A549 (cell line): Measurements from ENCODE around the gene H2BK1. TPM values are rescaled to one million over a fixed set of nuclear protein-coding genes. Genes with fewer than 3 reads are reported as not detected.

Experiments
- ATAC-seq, 2 experiments: fragments of 200-7000 bp in 1 of 2; fragments of >200 bp in 1 of 2; cut with Nextera tagmentation in 1 of 2; cut with Tn5 transposase in 1 of 2; 3 replicates each; pipeline versions ENCODE4 v1.8.0 to v1.9.1; 2018 to 2020; ENCODE audit warnings: mild to moderate bottlenecking in 1 of 2, moderate library complexity in 1 of 2
- CTCF ChIA-PET: fragments of 300-600 bp; sonication (Branson Sonifier 250); formaldehyde crosslinking; extraction: SDS; loops from one replicate; lab custom pipeline; 2021; ENCODE audit warnings: antibody characterized with exemption, inconsistent platforms; lab: Yijun Ruan, JAX
- POLR2A ChIA-PET: fragments of 350-600 bp; formaldehyde crosslinking; extraction: SDS; loops from one replicate; lab custom pipeline; 2021; ENCODE audit warnings: antibody characterized with exemption, inconsistent platforms; lab: Yijun Ruan, JAX
- DNase-seq, 2 experiments: peaks; one replicate each; pipeline versions ENCODE4 v3.0.0 to v3.0.0-alpha.2; 2011 to 2016; ENCODE audit warnings: low read depth in 1 of 2, low spot score in 1 of 2
- FAIRE-seq: peaks from 2 replicates; lab custom pipeline; 2011; peaks lifted over from hg19 to GRCh38; lab: Jason Lieb, UNC
- H3K27ac ChIP-seq, 2 experiments: fragments of >200 bp; sonication (Bioruptor Twin); formaldehyde crosslinking; 3 replicates each; pipeline ENCODE4 v1.5.1; 2016 to 2017
- H3K4me1 ChIP-seq: fragments of >200 bp; sonication (Bioruptor Twin); formaldehyde crosslinking; 3 replicates; pipeline ENCODE4 v1.6.1; 2016
- H3K4me2 ChIP-seq: fragments of >200 bp; sonication (Bioruptor Twin); formaldehyde crosslinking; 3 replicates; pipeline ENCODE4 v1.6.1; 2016
- H3K4me3 ChIP-seq: fragments of >200 bp; sonication (Bioruptor Twin); formaldehyde crosslinking; 3 replicates; pipeline ENCODE4 v1.5.1; 2016
- H3K9me3 ChIP-seq: fragments of >200 bp; sonication (Bioruptor Twin); formaldehyde crosslinking; 3 replicates; pipeline ENCODE4 v1.6.1; 2016
- BCL3 ChIP-seq: fragments of >200 bp; sonication (Bioruptor Twin); formaldehyde crosslinking; IDR thresholded peaks from 3 replicates; pipeline ENCODE4 v1.6.1; 2016
- BHLHE40 ChIP-seq: IDR thresholded peaks from 2 replicates; pipeline ENCODE4 v1.6.1; 2012; ENCODE audit warnings: low read depth, low read length, inconsistent platforms
- CBX8 ChIP-seq: fragments of 200-600 bp; sonication (generic); IDR thresholded peaks from 2 replicates; pipeline ENCODE4 v1.6.1; 2016
- CHD2 ChIP-seq: fragments of 150-350 bp; IDR thresholded peaks from 2 replicates; pipeline ENCODE4 v1.6.1; 2014; ENCODE audit warnings: low read length; ENCODE audit not compliant: partially characterized antibody
- EHF ChIP-seq: fragments of 250-450 bp; sonication (Bioruptor Pico); IDR thresholded peaks from 2 replicates; pipeline ENCODE4 v1.5.0; 2020; ENCODE audit warnings: mild to moderate bottlenecking
- ESRRA ChIP-seq: fragments of 150-350 bp; IDR thresholded peaks from 2 replicates; pipeline ENCODE4 v1.6.1; 2014; ENCODE audit warnings: mild to moderate bottlenecking, low read length, borderline replicate concordance
- FOSB ChIP-seq: fragments of 250-450 bp; sonication (Bioruptor Pico); IDR thresholded peaks from 2 replicates; pipeline ENCODE4 v1.5.0; 2020; ENCODE audit warnings: mild to moderate bottlenecking, moderate library complexity
- HMGXB4 ChIP-seq: fragments of 250-450 bp; sonication (Bioruptor Pico); IDR thresholded peaks from 2 replicates; pipeline ENCODE4 v1.5.0; 2021; ENCODE audit warnings: mild to moderate bottlenecking, moderate library complexity, borderline replicate concordance
- HOXA7 ChIP-seq: fragments of 250-450 bp; sonication (Bioruptor Pico); IDR thresholded peaks from 2 replicates; pipeline ENCODE4 v1.5.0; 2020; ENCODE audit warnings: mild to moderate bottlenecking, moderate library complexity
- HOXB13 ChIP-seq: fragments of 250-450 bp; sonication (Bioruptor Pico); IDR thresholded peaks from 2 replicates; pipeline ENCODE4 v1.5.0; 2020; ENCODE audit warnings: low read depth, mild to moderate bottlenecking, moderate library complexity
- JUN ChIP-seq, 2 experiments: fragments of >200 bp; sonication (Bioruptor Twin); formaldehyde crosslinking; IDR thresholded peaks; 2 replicates in 1 of 2; 3 replicates in 1 of 2; pipeline ENCODE4 v1.6.1; 2016 to 2017
- JUNB ChIP-seq: fragments of >200 bp; sonication (Bioruptor Twin); formaldehyde crosslinking; IDR thresholded peaks from 2 replicates; pipeline ENCODE4 v1.6.1; 2016
- KDM1A ChIP-seq: fragments of 200-600 bp; sonication (generic); IDR thresholded peaks from 2 replicates; pipeline ENCODE4 v1.6.1; 2016; ENCODE audit warnings: low read depth, mild to moderate bottlenecking
- MAX ChIP-seq: IDR thresholded peaks from 2 replicates; pipeline ENCODE4 v1.6.1; 2012
- MYC ChIP-seq: IDR thresholded peaks from 2 replicates; pipeline ENCODE4 v1.6.1; 2012; ENCODE audit warnings: mild to moderate bottlenecking, inconsistent platforms, low read length, improper control_type of control experiment, borderline replicate concordance
- NPAS2 ChIP-seq: fragments of 250-450 bp; sonication (Bioruptor Pico); IDR thresholded peaks from 2 replicates; pipeline ENCODE4 v1.8.0; 2022; ENCODE audit warnings: mild to moderate bottlenecking, moderate library complexity, borderline replicate concordance
- PHF8 ChIP-seq: fragments of 200-600 bp; sonication (generic); IDR thresholded peaks from 2 replicates; pipeline ENCODE4 v1.6.1; 2016; ENCODE audit warnings: low read depth, mild to moderate bottlenecking, antibody characterized with exemption, moderate library complexity, borderline replicate concordance
- RARB ChIP-seq: fragments of 250-450 bp; sonication (Bioruptor Pico); IDR thresholded peaks from 2 replicates; pipeline ENCODE4 v1.8.0; 2021; ENCODE audit warnings: mild to moderate bottlenecking, moderate library complexity
- RCOR1 ChIP-seq: fragments of 150-350 bp; IDR thresholded peaks from 2 replicates; pipeline ENCODE4 v1.6.1; 2014; ENCODE audit warnings: antibody characterized with exemption, low read length, low read depth
- RFX5 ChIP-seq: fragments of 450-650 bp; IDR thresholded peaks from 2 replicates; pipeline ENCODE4 v1.7.1; 2014; ENCODE audit warnings: antibody characterized with exemption, mild to moderate bottlenecking, moderate library complexity
- SMC3 ChIP-seq: fragments of >200 bp; sonication (Bioruptor Twin); formaldehyde crosslinking; IDR thresholded peaks from 3 replicates; pipeline ENCODE4 v1.6.1; 2018; ENCODE audit warnings: inconsistent platforms
- TP53 ChIP-seq: fragments of 250-450 bp; sonication (Bioruptor Pico); IDR thresholded peaks from 2 replicates; pipeline ENCODE4 v1.5.0; 2021; ENCODE audit warnings: mild to moderate bottlenecking, moderate library complexity
- ZC3H11A ChIP-seq: fragments of 450-650 bp; IDR thresholded peaks from 2 replicates; pipeline ENCODE4 v1.6.1; 2014; ENCODE audit warnings: antibody characterized with exemption, mild to moderate bottlenecking
- ZFP36 ChIP-seq: fragments of 450-650 bp; IDR thresholded peaks from 2 replicates; pipeline ENCODE4 v1.6.1; 2014; ENCODE audit warnings: borderline replicate concordance; ENCODE audit not compliant: partially characterized antibody
- ZNF302 ChIP-seq: fragments of 250-450 bp; sonication (Bioruptor Pico); IDR thresholded peaks from 2 replicates; pipeline ENCODE4 v1.9.0; 2021; ENCODE audit warnings: inconsistent platforms, mild to moderate bottlenecking, moderate library complexity
- ZSCAN20 ChIP-seq: fragments of 250-450 bp; sonication (Bioruptor Pico); IDR thresholded peaks from 2 replicates; pipeline ENCODE4 v1.8.0; 2022; ENCODE audit warnings: mild to moderate bottlenecking, moderate library complexity
- WGBS: methylation state at CpG from one replicate; pipeline ENCODE4 v1.1.6; 2017; ENCODE audit errors: missing lambda C conversion rate; 5-methylcytosine and 5-hydroxymethylcytosine counted together
- polyA plus RNA-seq, 4 experiments: library from polyadenylated mRNA; depleted of rRNA in 3 of 4; stranded (reverse); fragments of >200 nt; fragmentation: RNase III in 1 of 4; extraction: RNeasy Plus Mini Kit Qiagen cat#74134 plus additional on column Dnase treatment in 1 of 4; gene quantifications; 2 replicates in 3 of 4; 3 replicates in 1 of 4; pipeline ENCODE4 v1.2.3, GENCODE V29; 2011 to 2017
- TF ChIP-seq, protein P1 (sequence below): IDR thresholded peaks from 2 replicates; pipeline ENCODE4 v1.6.1; 2012; ENCODE audit warnings: low read depth, borderline replicate concordance
- TF ChIP-seq, protein P2 (sequence below): fragments of 250-450 bp; sonication (Bioruptor Pico); IDR thresholded peaks from 2 replicates; pipeline ENCODE4 v1.5.0; 2020; ENCODE audit warnings: low read depth, mild to moderate bottlenecking, moderate library complexity
- TF ChIP-seq, protein P3 (sequence below): fragments of >200 bp; sonication (Bioruptor Twin); formaldehyde crosslinking; IDR thresholded peaks from 3 replicates; pipeline ENCODE4 v1.5.1; 2016
- TF ChIP-seq, protein P4 (sequence below): fragments of 150-350 bp; IDR thresholded peaks from 2 replicates; pipeline ENCODE4 v1.6.1; 2014; ENCODE audit warnings: low read depth, mild to moderate bottlenecking, low read length

H2BK1 gene
- polyA plus RNA-seq, 2 of the 4 experiments (the other 2 are of a cell fraction): not detected

DNA sequence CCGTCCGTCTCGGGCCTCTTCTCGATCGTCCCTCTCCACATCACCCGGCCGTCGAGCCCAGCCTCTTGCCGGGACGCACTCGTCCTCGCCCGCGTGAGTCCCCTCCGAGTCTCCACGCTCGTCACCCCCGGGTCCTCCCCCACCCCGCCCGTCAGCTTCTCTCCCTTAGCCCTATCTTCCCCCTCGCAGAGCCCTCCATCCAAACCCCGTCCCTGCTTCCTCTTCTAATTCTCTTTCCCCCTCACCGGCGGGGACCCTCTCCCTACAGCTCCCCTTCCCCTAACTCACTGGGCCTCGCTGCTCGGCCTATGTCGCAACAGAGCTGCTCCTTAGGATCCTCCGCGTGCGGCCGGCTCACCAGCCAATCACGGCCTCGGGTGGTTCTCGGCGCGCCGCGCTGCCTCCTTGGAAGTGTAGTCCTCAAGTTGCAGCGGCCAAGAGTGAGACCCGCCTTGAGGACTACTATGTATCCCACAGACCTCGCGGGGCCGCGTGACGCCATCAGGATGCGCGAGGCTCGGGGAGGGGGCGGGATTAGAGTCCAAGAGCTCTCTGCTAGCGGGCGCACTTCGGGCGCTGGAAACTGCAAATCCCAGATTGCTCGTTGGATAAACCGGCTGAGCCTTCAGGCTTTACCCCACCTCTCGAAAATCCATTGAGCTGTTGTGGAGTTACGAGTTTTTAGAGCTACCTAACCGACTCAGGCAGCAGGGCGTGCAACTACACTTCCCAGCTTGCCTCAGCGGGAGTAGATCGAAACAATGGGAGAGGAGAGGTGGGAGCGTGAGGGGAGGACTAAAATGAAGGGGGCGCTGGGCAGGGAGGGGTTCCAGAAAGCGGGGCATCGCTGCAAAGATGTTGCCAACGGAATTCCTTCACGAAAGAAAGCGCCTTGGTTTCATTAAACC is 16.8 kb upstream of the H2BK1 start, which contains the start of gene ABCF2:
ABCF2 (minus strand) TSS at position 331 of the 908 bp plus-strand sequence. CDS start 747 bp downstream, outside the sequence.
- FAIRE-seq: no peak
- Histone ChIP-seq H3K9me3 (no peaks in the 10 kb centered on the region), H3K4me2 (peak within 1 kb of the TSS; percentile 98), H3K4me3 (peak within 1 kb of the TSS; percentile 93), H3K27ac (peak within 1 kb of the TSS; percentile 85 to 88), H3K4me1 (peaks cover 25% of the 10 kb centered on the region)
- WGBS: 3% methylated on average over 53 of the region's 68 CpGs
- ChIA-PET POLR2A (interaction anchor here (0.7 to 1.6 kb wide), 11 partner anchors 9 to 199 kb away, joined by 3 to 8 read pairs (median 5); partner anchors contain the start of genes ABCB8 and NUB1), CTCF (interaction anchor here (0.6 to 3.5 kb wide), 8 partner anchors 9 to 83 kb away, joined by 3 to 20 read pairs (median 5); partner anchors contain the start of gene GBX1)
- ATAC-seq: peak; percentile 99 to 100
- DNase-seq: peak; percentile 99
- TF ChIP-seq, protein P1, sequence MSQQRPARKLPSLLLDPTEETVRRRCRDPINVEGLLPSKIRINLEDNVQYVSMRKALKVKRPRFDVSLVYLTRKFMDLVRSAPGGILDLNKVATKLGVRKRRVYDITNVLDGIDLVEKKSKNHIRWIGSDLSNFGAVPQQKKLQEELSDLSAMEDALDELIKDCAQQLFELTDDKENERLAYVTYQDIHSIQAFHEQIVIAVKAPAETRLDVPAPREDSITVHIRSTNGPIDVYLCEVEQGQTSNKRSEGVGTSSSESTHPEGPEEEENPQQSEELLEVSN: 0 out of 2 replicates have a peak, but pooled peaks have one; percentile 15
- TF ChIP-seq FOSB (CRISPR knock-in tag): no peak
- peak; percentile 84 for TF ChIP-seq MAX
- TF ChIP-seq HOXA7: no peak
- TF ChIP-seq, protein P2, sequence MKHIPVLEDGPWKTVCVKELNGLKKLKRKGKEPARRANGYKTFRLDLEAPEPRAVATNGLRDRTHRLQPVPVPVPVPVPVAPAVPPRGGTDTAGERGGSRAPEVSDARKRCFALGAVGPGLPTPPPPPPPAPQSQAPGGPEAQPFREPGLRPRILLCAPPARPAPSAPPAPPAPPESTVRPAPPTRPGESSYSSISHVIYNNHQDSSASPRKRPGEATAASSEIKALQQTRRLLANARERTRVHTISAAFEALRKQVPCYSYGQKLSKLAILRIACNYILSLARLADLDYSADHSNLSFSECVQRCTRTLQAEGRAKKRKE (CRISPR knock-in tag): no peak
- TF ChIP-seq JUNB: no peak
- TF ChIP-seq HMGXB4: no peak
- TF ChIP-seq EHF (CRISPR knock-in tag): no peak
- TF ChIP-seq RARB (CRISPR knock-in tag): no peak
- TF ChIP-seq KDM1A: no peak
- no peak for TF ChIP-seq NPAS2 (CRISPR knock-in tag)
- TF ChIP-seq, protein P3, sequence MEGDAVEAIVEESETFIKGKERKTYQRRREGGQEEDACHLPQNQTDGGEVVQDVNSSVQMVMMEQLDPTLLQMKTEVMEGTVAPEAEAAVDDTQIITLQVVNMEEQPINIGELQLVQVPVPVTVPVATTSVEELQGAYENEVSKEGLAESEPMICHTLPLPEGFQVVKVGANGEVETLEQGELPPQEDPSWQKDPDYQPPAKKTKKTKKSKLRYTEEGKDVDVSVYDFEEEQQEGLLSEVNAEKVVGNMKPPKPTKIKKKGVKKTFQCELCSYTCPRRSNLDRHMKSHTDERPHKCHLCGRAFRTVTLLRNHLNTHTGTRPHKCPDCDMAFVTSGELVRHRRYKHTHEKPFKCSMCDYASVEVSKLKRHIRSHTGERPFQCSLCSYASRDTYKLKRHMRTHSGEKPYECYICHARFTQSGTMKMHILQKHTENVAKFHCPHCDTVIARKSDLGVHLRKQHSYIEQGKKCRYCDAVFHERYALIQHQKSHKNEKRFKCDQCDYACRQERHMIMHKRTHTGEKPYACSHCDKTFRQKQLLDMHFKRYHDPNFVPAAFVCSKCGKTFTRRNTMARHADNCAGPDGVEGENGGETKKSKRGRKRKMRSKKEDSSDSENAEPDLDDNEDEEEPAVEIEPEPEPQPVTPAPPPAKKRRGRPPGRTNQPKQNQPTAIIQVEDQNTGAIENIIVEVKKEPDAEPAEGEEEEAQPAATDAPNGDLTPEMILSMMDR: no peak
- TF ChIP-seq ESRRA: no peak
- no peak for TF ChIP-seq ZFP36
- TF ChIP-seq TP53 (CRISPR knock-in tag): no peak
- no peak for TF ChIP-seq ZC3H11A
- peak; percentile 61; the same call in 1 of the 2 replicates for TF ChIP-seq PHF8
- TF ChIP-seq CBX8: no peak
- no peak for TF ChIP-seq ZNF302 (CRISPR knock-in tag)
- TF ChIP-seq RFX5: no peak
- TF ChIP-seq SMC3: no peak
- 0 out of 3 replicates have a peak, but pooled peaks have one; percentile 43 for TF ChIP-seq BCL3
- TF ChIP-seq HOXB13: no peak
- TF ChIP-seq BHLHE40: no peak
- peak; percentile 58 for TF ChIP-seq CHD2
- TF ChIP-seq MYC: peak; percentile 66
- no peak for TF ChIP-seq RCOR1
- no peak for TF ChIP-seq ZSCAN20 (CRISPR knock-in tag)
- peak; percentile 73 to 79; a peak in 4 of 5 replicates for TF ChIP-seq JUN (IDR thresholded peaks at IDR 0.05)
- TF ChIP-seq, protein P4, sequence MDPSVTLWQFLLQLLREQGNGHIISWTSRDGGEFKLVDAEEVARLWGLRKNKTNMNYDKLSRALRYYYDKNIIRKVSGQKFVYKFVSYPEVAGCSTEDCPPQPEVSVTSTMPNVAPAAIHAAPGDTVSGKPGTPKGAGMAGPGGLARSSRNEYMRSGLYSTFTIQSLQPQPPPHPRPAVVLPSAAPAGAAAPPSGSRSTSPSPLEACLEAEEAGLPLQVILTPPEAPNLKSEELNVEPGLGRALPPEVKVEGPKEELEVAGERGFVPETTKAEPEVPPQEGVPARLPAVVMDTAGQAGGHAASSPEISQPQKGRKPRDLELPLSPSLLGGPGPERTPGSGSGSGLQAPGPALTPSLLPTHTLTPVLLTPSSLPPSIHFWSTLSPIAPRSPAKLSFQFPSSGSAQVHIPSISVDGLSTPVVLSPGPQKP: no peak
